ENCODE measurements around the gene PRSS57. TPM values are rescaled to one million over a fixed set of nuclear protein-coding genes. Genes with fewer than 3 reads are reported as not detected.

The PRSS57 gene
- total and polyA plus RNA-seq, 2 of the 13 experiments (the other 11 are each of a cell fraction or from before 2014, with no cell fraction given): 0.12 TPM; not detected in 1

GRCh38 chr19:663682-664117, 31.6 kb downstream of the PRSS57 start (continued):
- TF ChIP-seq NFAT5 (CRISPR knock-in tag; IDR thresholded peaks at IDR 0.05) (no peak), ZNF747 (CRISPR knock-in tag; IDR thresholded peaks at IDR 0.05; ENCODE audit: borderline replicate concordance) (no peak), CTCF (CRISPR knock-in tag; IDR thresholded peaks at IDR 0.05) (0 out of 2 replicates have a peak, but pooled peaks have one; percentile 7), AHDC1 (CRISPR knock-in tag; IDR thresholded peaks at IDR 0.05; ENCODE audit: borderline replicate concordance) (no peak), ZNF644 (CRISPR knock-in tag; IDR thresholded peaks at IDR 0.05; ENCODE audit: low read depth) (no peak), ZNF251 (CRISPR knock-in tag; IDR thresholded peaks at IDR 0.05) (no peak), ZNF230 (CRISPR knock-in tag; IDR thresholded peaks at IDR 0.05) (no peak), MTF1 (CRISPR knock-in tag; IDR thresholded peaks at IDR 0.05) (no peak), ZNF646 (CRISPR knock-in tag; IDR thresholded peaks at IDR 0.05) (no peak), NFE2L1 (CRISPR knock-in tag; IDR thresholded peaks at IDR 0.05; ENCODE audit: borderline replicate concordance) (no peak)

Measured in HepG2 (cell line).